Myocyte (in vitro differentiated cells): ENCODE measurements around the gene ASB11. TPM values are rescaled to one million over a fixed set of nuclear protein-coding genes. Genes with fewer than 3 reads are reported as not detected.

ENCODE experiments used
- DNase-seq: peaks from one replicate; pipeline ENCODE4 v3.0.0-alpha.2; 2012; ENCODE audit warnings: low read depth
- total RNA-seq: library from RNA; depleted of rRNA; stranded (reverse); fragments of >200 nt; gene quantifications from 2 replicates; pipeline ENCODE4 v1.2.3, GENCODE V29; 2014

The ASB11 gene
- total RNA-seq, 1 donor from 2014 or later, result 5.8 TPM

DNA sequence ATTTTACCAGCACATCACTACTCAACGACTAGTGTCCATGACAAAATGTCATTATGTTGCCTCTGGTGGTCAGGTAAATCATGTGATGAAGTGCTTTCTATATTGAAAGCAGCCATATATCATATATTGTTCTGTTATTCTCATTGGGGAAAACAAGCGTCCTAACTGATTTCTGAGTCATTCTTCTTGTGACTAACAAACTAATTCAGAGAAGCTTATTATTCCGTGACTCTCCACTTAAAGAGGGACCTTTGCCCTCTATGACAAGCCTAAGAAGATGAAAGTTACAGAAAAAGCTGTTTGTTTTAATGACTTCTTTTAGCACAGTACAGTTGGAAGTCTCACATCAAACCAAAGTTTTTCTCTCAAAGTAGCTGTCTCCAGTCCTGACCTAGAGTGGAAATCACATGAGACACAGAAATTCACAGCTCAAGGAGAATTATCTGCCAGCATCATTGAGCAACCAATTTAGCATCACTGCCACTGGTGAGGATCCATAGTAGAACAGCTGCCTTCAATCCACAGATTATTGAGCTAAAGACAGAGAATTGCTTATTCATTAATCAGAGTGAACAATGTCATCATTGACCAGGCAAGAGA, 81.9 kb downstream of the ASB11 start:
- DNase-seq, result no peak

Other genes with a start within 250 kb of the ASB11 start
- 0.70 and 1.1 TPM in 2 replicates for gene ASB9, start 45.6 kb downstream of the ASB11 start, total RNA-seq
- gene PIGA, start 19.9 kb upstream of the ASB11 start, total RNA-seq, result 5.0 and 7.5 TPM in 2 replicates
- gene VEGFD, start 68.8 kb upstream of the ASB11 start, total RNA-seq, result 0.32 TPM in 1 of 2 replicates, not detected in the other
- 4.6 and 7.3 TPM in 2 replicates for gene PIR, start 177.7 kb upstream of the ASB11 start, total RNA-seq
- gene BMX, start 185.2 kb upstream of the ASB11 start, total RNA-seq, result not detected in 2 replicates